ENCODE measurements around the gene FYCO1. TPM values are rescaled to one million over a fixed set of nuclear protein-coding genes. Genes with fewer than 3 reads are reported as not detected.

The FYCO1 gene
- total RNA-seq, 4 donors from 2014 or later: 35.8 to 51.2 (median 43.8) TPM

GRCh38 chr3:45878124-45878523 lies 117.5 kb downstream of the FYCO1 start:
- no peak for TF ChIP-seq POLR2A (IDR thresholded peaks at IDR 0.05)
- TF ChIP-seq CTCF (IDR thresholded peaks at IDR 0.05): no peak
- H3K27me3 ChIP-seq: no peaks in the 10 kb centered on the region
- DNase-seq: no peak

GRCh38 chr3:45874677-45875346 lies 120.8 kb downstream of the FYCO1 start:
- no peak for DNase-seq
- H3K9me3 ChIP-seq: no peaks in the 10 kb centered on the region
- H3K4me1 ChIP-seq: peaks cover 0 to 5% (median 2%) of the 10 kb centered on the region in 4 donors
- H3K27me3 ChIP-seq: no peaks in the 10 kb centered on the region
- TF ChIP-seq POLR2A (IDR thresholded peaks at IDR 0.05): no peak
- TF ChIP-seq CTCF (IDR thresholded peaks at IDR 0.05): no peak
- H3K4me3 ChIP-seq: no peak overlapping the region
- no peaks in the 10 kb centered on the region for H3K36me3 ChIP-seq
- no peak overlapping the region for H3K27ac ChIP-seq

More at GRCh38 chr3:45878124-45878523, 117.5 kb downstream of the FYCO1 start:
- Histone ChIP-seq H3K27ac (peak overlapping the region in 1 of 4 donors; percentile 13), H3K4me3 (no peak overlapping the region), H3K4me1 (peaks cover 0 to 9% (median 4%) of the 10 kb centered on the region in 4 donors), H3K36me3 (no peaks in the 10 kb centered on the region), H3K9me3 (no peaks in the 10 kb centered on the region)

- H3K4me1 ChIP-seq: peaks cover 0 to 15% (median 2%) of the 10 kb centered on the region in 4 donors
- no peak for DNase-seq
- H3K36me3 ChIP-seq: no peaks in the 10 kb centered on the region
- no peaks in the 10 kb centered on the region for H3K27me3 ChIP-seq
- no peak overlapping the region for H3K27ac ChIP-seq
- no peak overlapping the region for H3K4me3 ChIP-seq
- H3K9me3 ChIP-seq: no peaks in the 10 kb centered on the region
- TF ChIP-seq CTCF (IDR thresholded peaks at IDR 0.05): no peak
- no peak for TF ChIP-seq POLR2A (IDR thresholded peaks at IDR 0.05)
Measured at GRCh38 chr3:45873638-45874037, 122.0 kb downstream of the FYCO1 start.

GRCh38 chr3:45873036-45873435 lies 122.6 kb downstream of the FYCO1 start:
- no peaks in the 10 kb centered on the region for H3K27me3 ChIP-seq
- no peak for TF ChIP-seq POLR2A (IDR thresholded peaks at IDR 0.05)
- no peak for TF ChIP-seq CTCF (IDR thresholded peaks at IDR 0.05)
- H3K9me3 ChIP-seq: no peaks in the 10 kb centered on the region
- H3K4me1 ChIP-seq: peaks cover 0 to 16% (median 2%) of the 10 kb centered on the region in 4 donors
- no peak for DNase-seq
- peak overlapping the region in 2 of 4 donors; percentile 37 to 55 for H3K27ac ChIP-seq
- no peaks in the 10 kb centered on the region for H3K36me3 ChIP-seq
- H3K4me3 ChIP-seq: no peak overlapping the region

GRCh38 chr3:45872569-45872968 lies 123.1 kb downstream of the FYCO1 start:
- DNase-seq: no peak
- TF ChIP-seq CTCF (IDR thresholded peaks at IDR 0.05): no peak
- no peak for TF ChIP-seq POLR2A (IDR thresholded peaks at IDR 0.05)
- H3K36me3 ChIP-seq: no peaks in the 10 kb centered on the region
- no peaks in the 10 kb centered on the region for H3K9me3 ChIP-seq
- no peak overlapping the region for H3K4me3 ChIP-seq
- peaks cover 0 to 16% (median 2%) of the 10 kb centered on the region in 4 donors for H3K4me1 ChIP-seq
- H3K27me3 ChIP-seq: no peaks in the 10 kb centered on the region
- H3K27ac ChIP-seq: peak overlapping the region in 3 of 4 donors; percentile 2 to 55 (median 37)

Measured in Peyer's patch (tissue), 4 donors.